NCI-H345 (cell line): ENCODE results near the gene SRCIN1.
A peak's percentile ranks its signal among the peaks of the same experiment; 100 is the strongest.
"Not testable (repeated sequence)": the region's sequence is repeated elsewhere in the genome, so short reads cannot be mapped to it uniquely, and the experiment has no call there.

Experiments
- DNase-seq: peaks from one replicate; lab custom pipeline; 2025; lab: John Stamatoyannopoulos, UW

The SRCIN1 gene

DNA sequence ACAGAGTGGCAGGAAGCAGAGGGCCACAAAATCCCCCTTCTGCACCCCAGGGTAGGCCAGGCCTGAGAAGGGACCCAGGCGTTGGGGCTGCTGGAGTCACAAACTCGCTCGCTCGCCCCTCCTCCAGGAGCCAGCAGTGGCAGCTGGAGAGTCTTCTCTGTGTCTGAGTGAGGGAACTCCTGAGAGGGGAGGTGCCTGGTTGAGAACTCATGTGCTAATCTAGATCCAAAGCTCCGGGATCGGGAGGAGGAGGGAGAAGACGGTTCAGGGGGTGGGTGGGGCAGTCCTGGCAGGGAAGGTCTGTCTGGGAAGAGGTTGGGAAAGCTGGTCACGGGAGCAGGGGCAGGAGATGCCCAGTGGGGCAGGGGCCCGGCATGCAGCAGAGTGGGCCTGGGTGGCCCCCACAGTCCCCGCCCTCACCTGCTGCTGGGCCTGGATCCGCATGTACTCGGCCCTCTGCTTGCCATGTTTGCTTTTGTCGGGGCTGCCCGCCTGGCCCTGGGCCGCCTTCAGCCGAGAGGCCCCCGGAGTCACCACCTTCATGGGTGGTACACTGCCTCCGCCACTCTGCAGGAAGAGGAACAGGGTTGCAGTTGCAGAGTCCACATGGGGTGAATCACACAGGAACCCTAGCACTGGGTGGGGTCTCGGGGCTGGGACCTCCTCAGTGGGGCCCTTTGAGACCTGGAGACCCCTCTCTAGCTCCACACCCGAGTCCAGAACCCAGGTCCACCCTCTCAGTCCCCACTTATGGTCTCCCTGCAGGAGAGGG is 62.2 kb downstream of the SRCIN1 start:
- DNase-seq = no peak

DNA sequence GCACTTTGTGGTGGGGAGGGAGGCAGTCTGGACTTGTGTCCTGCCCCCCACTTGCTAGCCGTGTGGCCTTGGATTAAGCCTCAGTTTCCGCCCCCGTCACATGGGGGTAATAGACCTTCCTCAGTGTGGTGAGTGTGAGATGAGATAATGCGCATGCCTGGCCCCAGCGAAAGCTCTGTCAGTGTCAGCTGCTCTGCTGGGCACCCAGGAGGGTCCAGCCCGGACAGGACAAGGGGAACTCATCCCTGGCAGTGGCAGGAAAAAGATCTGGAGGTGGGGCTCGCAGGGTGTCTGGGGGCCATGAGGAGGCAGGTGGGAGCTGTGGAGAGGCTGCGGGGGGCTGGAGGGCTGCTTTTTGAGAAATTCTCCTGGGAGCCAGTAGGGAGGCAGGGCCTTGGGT is 63.5 kb downstream of the SRCIN1 start:
- no peak for DNase-seq

DNA sequence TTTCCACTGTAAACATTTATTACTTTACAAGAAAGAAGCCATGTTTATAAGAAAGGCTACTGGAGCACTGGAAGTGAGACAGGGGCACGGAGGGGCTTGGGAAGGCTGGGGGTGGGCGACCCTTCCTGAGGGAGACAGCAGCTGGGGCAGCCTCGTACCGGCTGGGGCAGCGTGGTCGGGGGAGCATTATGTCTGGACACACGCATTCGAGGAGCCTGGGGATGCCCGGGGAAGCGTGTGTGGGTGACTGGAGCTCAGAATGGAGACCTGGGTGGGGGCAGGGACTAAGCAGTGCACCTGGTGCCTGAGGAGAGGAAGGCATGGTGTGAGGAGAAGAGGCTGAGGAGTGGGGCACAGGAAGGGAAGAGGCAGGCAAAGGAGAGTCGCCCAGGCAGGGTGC is 64.5 kb downstream of the SRCIN1 start:
- no peak for DNase-seq

DNA sequence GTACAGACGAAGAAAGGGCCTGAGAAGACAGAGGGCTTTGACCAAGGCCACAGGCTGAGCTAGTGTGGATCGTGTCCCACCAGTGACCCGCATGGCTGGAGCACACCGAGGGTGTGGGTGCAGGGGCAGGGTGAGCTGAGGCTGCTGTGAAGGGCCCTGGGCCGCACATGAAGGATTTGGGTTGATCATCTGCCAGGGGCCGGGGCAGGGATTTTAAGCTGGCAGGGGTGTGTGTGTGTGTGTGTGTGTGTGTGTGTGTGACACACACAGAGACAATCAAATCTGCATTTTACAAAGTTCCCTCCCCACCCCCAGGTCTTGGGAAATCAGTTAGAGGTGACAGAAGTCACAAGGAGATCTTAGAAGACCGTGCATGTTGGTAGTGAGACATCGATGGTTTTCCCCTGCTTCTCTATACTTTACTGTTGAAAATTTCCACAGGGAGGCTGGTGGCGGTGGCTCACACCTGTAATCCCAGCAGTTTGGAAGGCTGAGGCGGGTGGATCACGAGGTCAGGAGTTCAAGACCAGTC is 65.2 kb downstream of the SRCIN1 start:
- no peak for DNase-seq

DNA sequence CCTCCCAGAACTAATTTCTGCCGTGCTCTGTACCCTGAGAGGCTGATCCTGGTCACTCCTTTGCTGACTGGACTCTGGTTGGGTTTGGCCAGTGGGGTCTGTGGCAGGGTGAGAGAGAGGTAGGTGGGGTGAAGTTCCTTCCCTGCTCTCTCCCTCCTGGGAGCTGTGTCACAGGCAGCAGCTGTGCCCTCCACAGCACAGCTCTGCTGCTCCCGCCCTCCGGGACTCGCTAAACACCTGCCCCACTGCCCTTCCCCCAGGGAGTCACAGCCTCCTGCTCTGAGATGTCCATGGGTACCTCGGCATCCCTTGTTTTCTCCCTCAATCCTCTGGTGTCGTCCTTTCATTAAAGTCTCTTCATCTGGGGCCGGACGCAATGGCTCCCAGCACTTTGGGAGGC is 66.4 kb downstream of the SRCIN1 start:
- peak; percentile 60 for DNase-seq

DNA sequence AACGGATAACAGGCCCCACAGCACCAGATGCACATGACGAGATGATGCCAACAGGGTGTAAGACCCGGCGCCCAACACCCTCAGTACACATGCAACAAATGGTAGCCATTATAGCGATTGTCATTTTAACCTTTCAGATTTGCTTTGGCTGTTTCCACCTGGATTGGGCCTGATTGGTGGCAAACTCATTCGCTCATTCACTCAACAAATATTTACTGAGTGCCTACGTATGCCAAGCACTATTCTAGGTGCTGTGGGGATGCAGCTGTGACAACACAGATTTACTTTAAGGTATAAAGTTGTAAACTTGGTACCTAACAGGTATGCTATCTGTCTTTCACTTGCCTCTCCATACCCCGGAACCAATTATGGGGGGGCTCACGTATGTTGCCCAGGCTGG is 66.8 kb downstream of the SRCIN1 start:
- DNase-seq = peak; percentile 80

DNA sequence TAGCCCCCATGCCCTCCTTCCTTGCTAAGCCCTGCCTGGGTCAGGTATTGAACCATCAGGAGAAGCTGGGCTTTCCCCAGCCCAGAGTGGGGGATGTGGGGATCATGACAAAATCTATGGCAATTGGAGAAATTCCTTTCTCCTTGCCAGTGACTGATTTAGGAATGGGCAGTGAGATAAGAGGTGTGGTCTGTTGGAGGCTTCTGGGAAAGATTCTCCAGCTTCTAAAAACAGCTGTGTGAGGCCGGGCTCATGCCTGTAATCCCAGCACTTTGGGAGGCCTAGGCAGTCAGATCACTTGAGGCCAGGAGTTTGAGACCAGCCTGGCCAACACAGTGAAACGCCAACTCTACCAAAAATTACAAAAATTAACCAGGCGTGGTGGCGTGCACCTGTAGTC is 69.1 kb downstream of the SRCIN1 start:
- no peak for DNase-seq

DNA sequence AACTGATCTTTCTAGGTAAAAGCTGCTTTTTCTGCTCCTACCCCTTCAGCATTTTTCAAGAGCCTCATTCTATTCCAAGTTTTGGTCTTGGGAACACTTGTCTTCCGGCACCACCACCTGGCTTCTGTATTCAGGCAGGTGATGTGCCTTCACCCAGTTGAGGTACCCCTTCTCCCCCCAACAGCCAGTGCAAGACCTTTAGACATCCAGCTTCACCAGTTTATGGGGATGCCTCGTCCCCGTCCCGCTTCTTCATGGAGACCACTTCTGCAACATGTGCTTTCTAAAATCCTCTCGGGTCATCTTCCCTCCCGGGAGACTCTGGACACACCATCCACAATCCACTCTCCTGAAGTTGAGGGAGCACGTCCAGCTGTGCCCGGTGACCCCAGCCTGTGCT is 69.9 kb downstream of the SRCIN1 start:
- no peak for DNase-seq

DNA sequence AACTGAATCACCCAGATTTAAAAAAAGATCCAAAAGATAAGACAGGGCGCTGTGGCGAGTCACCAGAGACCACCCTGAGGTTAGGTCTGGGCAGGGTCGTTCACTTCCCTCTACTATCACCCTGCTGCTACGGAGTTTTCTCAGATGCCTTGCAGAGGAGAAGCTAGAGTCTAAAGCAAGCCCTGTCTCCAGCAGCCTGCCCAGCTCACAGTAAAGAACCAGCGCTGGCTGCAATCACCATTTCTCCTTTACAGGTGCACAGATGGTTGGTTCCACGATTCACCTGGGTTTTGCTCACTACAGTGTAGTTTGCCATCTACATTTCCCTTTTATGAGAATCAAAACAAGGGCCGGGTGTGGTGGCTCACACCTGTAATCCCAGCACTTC is 71.3 kb downstream of the SRCIN1 start:
- DNase-seq = no peak

DNA sequence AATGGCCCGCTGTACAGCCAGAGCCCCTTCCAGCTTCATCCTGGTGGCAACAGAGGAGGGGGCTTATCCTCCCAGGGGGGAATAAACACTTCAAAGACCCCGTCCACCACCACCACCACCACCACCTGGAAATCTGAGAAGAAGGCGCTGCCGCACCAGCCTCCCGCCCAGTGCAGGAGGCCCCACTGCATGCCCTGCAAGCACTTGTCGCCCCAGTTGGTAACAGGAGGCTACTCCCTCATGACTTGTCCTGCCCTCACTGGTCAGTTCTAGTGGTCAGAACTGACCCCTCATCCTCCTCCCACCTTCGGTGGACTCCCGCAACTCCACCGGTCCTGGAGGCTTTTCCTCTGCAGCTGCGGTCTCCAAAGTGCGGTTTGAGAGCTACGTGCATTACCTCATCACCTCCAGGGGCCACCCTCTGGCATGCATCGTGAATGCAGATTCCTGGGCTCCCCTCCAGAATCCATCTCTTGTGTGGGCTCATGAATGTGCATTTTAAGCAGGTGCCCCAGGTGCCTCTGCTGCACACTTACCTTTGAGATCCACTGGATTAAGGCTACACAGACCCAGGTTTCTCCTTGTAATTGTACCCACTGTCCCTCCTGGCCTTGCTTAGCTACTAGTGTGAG is 71.8 kb downstream of the SRCIN1 start:
- no peak for DNase-seq

DNA sequence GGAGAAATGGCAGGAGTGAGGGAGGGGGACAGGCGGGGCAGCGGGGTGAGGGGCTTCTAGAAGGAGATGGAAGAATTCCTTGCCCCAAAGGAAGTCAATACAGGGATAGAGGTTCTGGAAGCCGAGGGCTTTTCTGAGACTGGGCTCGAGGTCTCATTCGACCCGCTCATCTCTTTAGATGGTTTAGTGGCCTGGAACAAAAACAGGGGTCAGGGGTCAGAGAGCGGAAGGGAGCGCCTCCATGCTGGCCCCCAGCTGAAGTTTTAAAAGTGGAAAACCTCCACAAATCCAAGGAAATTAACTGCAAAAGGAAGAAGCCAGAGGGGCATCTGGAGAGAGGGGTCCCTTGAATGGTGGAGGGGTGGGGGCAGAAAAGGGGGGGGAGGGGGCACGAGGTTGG is 72.5 kb downstream of the SRCIN1 start:
- no peak for DNase-seq

DNA sequence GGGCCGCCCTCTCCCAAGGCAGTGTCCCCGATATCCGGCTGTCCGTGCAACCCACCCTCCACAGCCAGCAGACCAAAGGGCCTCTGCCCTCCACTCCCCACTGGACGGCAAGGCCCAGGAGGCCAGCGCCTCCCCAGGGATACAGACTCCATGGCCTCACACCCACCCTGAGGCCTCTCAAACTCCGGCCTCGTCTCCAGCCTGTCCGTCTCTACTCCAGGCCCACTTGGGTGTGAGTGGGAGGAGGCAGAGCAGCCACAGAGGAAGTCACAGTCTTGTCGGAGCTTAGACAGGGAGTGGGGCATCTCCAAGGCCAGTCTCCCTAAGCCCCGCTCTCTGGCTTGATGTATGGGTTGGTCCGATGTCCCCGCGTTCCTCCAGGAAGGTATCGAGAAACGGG is 73.3 kb downstream of the SRCIN1 start:
- DNase-seq = no peak

DNA sequence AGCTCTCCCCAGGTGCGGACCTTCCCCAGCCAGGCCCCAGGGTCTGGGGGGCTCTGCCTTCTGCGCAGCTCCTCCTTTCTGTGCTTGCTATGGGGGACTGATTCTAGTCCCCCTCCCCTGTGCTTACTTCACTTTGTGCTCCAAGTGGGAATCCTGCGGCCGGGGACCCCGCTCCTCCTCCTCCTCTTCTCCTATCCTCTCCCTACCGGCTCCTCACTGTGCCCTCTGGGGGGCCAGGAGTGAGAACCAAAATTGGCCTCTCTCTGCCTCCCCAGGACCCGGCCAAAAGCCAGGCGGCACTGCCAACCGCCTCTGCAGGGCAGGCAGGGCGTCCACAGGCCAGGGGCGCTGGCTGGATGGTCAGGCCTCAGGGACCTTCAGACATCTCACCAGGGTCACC is 74.0 kb downstream of the SRCIN1 start:
- not testable (repeated sequence) for DNase-seq

DNA sequence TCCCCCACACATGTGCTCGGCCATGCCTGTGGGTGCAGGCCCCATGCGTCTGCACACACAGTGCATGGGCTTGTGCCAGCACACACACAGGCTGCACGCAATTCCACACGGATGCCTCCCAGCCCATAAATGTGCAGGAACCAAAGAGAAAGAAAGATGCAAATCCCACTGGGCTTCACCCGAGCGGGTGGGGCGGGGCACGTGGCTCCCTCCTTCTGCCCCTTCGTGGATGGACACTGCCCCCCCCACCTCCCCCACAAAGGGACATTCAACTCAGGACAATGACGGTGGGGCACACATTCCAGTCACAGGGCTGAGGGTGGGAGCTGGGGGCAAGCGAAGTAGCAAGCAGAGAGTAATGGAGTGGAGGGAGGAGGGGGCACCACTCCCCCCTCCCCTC is 74.9 kb downstream of the SRCIN1 start:
- DNase-seq = not testable (repeated sequence)

DNA sequence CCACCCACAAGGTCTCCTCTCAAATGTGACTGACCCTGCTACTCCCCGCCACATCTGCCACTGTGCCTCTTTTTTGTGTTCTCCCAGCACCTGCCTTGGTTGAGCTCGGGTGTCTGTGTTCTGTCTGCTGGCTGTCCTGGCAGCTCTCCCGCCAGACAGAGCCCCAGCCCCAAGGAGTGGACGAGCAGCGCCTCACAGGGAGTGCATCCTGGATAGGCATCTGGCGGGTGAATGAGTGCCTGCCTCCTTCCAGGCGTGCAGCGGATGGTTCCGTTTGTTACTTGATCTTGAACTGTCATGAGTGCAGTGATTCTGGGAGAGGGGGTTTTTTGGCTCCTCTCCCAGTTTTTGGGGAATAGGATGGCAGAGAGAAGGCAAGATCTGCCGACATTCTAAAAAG is 77.6 kb downstream of the SRCIN1 start:
- peak; percentile 17 for DNase-seq

DNA sequence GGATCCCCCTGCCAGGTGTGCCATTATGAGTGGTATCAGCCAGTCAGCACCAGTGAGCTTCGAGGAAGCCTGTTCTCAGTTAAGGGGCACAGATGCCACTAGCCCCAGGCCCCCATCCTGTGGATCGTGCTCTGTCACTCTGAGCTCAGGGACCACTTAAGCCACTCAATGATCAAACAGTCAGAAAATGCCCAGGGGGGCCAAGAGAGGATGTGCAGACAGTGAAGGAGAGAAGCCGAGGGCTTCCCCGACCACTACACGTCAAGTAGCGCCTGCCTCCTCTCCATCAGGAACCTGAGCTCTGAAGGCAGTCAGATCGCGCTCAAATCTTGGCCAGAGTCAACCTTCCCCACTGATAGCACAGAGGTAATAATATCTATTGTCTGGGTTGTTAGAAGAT is 79.2 kb downstream of the SRCIN1 start:
- DNase-seq = peak; percentile 4

DNA sequence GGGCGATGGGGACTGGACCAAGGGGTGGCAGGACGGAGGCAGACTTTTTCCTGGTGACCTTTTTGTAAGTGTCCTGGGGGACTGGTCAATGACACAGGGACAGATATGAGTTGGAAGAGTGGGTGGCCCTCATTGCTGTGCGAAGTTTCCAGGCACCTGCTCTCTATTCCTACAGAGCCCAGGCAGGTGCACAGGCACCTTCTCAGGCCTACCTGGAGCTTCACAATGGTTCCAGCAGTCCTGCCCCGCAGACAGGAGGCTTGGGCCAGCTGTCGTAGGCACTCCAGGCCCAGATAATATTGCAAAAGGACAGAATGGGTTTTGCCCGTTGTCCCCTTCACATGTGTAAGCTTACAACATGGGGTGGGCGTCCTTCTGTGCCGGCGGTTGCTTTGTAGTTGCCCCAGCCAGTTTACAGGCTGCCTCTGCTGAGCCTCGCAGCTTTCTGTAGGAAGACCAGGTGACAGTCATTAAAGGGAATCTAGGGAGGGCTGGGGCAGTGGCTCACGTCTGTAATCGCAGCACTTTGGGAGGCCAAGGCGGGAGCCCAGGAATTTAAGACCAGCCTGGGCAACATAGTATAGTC is 93.2 kb downstream of the SRCIN1 start:
- DNase-seq = no peak

DNA sequence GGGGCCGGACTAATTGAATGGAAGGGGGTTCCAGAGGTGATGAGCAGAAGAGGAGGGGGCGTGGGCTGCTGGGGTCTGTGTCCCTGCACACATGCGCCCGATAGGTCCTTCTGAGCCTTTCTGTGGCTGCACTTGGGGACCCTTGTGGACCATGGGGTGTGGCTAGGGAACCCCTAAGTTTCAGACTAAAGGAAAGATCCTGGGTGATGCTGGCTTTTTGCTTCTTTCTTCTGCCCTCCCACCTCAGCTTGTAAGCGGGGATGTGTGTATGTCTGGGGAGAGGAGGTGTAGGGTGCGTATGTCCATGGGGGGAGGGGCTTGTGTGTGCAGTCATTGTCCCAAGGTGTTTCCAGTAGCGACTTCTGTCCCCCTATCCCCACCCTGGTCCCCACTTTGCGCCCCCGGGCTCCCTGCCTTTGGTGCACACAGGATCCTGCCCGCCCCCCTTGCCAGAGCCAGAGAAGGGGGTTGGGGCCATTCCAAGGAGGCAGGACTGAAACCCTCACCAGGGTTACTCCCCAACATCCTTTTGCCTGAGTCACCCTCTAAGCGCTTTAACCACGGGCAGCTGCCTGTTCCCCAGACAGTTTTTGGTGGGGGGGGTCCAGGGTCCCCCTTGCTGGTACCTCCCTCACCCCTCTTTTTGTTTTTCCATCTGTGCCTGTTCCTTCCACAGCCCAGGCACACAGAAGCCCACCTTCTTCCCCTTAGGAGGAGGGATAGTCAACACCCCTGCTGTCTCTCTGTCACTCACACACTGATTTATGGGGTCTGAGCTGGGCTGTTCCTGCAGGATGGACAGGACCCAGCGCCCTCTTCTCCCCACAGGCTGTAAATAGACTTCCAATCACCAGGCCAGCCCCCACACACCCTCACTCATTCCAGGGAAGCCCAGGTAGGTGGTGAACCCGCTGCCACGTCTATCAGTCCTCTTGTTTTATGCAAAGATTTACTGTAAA is 94.3 kb downstream of the SRCIN1 start:
- no peak for DNase-seq

DNA sequence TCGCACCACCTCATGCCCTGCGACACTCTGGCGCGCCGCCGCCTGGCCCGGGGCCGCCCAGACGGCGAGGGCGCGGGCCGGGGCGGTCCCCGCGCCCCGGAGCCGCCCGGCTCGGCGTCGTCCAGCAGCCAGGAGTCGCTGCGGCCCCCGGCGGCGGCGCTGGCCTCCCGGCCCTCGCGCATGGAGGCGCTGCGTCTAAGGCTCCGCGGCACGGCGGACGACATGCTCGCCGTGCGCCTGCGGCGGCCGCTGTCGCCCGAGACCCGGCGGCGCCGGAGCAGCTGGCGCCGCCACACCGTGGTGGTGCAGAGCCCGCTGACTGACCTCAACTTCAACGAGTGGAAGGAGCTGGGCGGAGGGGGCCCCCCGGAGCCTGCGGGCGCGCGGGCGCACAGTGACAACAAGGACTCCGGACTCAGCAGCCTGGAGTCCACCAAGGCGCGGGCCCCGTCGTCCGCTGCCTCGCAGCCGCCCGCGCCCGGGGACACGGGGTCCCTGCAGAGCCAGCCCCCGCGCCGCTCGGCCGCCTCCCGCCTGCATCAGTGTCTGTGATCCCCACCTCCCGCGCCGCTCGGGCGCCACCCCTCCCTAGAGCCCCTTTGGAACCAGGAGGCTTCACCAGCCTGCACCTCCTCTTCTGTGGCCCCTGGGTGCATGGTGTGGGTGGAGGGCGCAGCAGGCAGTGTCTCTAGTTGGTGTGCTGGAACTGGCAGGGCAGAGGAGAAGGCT is 95.2 kb downstream of the SRCIN1 start:
- no peak for DNase-seq

DNA sequence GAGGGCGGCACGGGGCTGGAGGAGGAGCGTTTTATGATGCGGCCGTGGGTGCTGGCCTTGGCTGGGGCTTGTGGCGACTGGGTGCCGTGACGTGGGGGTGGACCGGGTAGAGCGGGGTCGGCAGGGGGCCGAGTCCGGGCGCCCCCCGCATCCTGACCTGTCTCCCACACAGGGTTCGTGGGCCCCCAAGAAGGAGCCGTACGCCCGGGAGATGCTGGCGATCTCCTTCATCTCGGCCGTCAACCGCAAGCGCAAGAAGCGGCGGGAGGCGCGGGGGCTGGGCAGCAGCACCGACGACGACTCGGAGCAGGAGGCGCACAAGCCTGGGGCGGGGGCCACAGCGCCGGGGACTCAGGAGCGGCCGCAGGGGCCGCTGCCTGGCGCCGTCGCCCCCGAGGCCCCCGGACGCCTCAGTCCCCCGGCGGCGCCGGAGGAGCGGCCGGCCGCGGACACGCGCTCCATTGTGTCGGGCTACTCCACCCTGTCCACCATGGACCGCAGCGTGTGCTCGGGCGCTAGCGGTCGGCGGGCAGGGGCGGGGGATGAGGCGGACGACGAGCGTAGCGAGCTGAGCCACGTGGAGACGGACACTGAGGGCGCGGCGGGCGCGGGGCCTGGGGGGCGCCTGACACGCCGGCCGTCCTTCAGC is 95.9 kb downstream of the SRCIN1 start:
- DNase-seq = no peak
